Activated CD4-positive, alpha-beta T cell treated with anti-CD3 and anti-CD28 coated beads, Interleukin-2, Interleukin-4, amounts not matched to agents 100 ng/mL and 50 ng/mL, durations not matched to agents 16 hours and 8 hours (primary cell): ENCODE data around the gene LMO4.
A peak's percentile ranks its signal among the peaks of the same experiment; 100 is the strongest.

Source experiments
- DNase-seq: peaks from one replicate; pipeline ENCODE4 v3.0.0-alpha.2; 2020; ENCODE audit warnings: low spot score

Gene LMO4

GRCh38 chr1:87328272-87329050 is at the start of gene LMO4:
Gene LMO4 (plus strand): TSS chr1:87328880. CDS start chr1:87332016, 3,136 bp downstream.
- DNase-seq: peak; percentile 95

GRCh38 chr1:87279536-87279875 is 49.2 kb upstream of the LMO4 start:
- no peak for DNase-seq

GRCh38 chr1:87279966-87280535 is 48.6 kb upstream of the LMO4 start:
- DNase-seq: no peak

DNA sequence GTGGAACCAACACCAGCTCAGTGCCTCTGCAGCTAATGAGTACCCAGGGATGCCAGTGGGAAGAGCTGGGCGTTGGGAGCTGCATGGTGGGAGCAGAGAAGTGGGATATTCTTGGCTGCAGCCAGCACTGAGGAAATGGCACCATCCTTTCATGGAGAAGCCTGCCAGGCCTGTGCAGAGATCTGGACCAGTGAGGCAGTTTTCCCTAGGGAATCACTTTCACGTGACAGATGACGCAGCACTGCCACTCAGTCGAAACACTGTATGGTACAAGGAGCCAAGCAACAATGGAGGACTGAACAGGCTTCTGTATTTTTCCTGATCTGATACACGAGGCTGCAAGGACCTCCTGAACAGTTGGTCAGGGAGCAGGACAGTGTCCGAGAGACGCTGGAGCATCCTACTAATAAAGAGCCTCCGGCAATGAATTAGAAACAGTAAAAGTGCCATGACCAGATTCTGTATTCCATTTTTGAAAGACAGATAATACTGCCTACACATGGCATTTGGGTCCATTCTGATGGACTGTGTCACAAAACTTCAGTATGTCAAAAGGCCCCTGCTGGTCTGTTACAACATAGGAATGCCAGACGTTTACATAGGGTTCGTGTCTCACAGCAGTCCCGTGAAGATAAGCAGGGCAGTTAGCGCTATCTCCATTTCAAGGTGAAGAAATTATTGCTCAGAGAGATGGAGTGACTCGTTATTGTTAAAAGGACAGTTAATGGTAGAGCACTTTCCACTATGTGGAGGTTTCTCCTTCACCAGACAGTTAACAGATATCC is 44.0 kb upstream of the LMO4 start:
- no peak for DNase-seq

DNA sequence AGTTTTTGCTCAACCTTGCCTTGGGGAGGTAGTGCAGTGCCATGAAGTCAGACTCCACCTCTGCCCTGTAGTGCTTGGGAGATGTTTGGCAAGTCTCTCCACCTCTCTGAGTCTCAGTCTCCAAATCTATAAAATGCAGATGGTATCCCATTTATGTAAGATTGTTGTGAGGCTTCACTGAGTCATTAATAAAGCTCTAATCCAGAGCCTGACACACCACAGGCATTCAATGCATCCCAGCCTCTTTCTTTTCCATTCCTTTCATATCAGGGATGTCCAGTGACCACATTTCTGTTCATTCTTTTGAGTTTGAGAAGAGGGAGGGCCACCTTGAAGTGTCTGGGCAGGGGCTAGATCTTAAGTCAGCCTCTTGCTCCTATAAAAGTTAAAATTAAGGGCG is 37.6 kb upstream of the LMO4 start:
- DNase-seq: no peak

DNA sequence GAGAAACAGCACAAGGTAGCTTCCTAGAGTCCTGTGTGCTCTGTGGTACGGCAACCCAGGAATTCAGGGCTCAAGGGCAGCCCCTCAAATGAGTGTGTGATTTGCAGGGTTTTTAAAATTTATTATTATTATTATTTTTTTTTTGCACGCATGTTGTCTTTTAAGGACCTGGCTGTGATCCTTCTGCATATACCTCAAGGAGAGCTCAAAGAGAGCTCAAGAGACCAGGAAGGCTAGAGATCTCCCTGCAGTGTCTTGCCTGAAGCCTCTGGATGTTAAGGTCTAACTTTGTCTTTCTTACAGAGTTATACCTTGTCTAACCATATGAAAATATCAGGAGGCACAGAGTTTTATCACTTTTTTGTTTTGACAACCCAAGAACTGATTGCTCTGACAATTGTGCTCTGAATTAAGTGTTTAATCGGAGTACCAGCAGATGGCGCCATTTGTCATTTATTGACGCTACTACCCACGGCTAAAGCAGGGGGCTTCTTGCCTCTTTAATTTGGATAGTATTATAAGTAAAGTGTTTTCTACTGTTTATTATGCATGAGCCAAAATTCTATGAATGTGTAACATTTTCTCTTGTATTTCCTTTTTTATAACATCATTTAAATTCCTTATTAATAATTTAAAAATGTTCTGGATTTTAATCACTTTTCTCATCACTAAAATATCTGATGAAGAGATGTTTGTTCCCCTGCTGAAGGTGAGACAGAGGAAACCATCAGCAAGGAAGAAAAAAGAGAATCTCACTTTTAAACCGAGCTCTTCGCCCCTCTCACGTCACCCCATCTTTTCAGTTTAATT is 35.8 kb upstream of the LMO4 start:
- DNase-seq: peak; percentile 62

GRCh38 chr1:87294633-87295032 is 34.0 kb upstream of the LMO4 start:
- no peak for DNase-seq

- DNase-seq: no peak
Observed at GRCh38 chr1:87295445-87296110, 33.1 kb upstream of the LMO4 start.

DNA sequence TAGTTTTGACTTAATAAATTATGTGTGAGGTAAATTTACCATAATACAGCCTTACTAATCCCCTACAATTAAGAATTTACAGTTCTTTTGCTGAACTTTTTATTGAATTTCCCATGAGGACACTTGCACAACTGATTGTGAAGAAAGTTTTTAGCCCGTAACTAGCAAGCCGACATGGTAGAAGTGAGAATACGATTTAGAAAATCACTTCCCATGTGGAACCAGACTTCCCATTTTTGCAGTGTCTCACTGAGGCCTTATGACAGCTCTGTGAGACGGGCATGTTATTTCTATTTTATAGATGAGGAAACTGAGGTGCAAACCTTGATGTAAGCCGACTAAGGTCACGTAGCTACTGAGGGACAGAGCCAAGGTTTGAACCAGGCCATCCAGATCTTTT is 32.5 kb upstream of the LMO4 start:
- DNase-seq: no peak

- no peak for DNase-seq
Observed at GRCh38 chr1:87299661-87300060, 29.0 kb upstream of the LMO4 start.

GRCh38 chr1:87300628-87301027 is 28.1 kb upstream of the LMO4 start:
- no peak for DNase-seq

GRCh38 chr1:87305151-87305550 is 23.5 kb upstream of the LMO4 start:
- no peak for DNase-seq

GRCh38 chr1:87305762-87306161 is 22.9 kb upstream of the LMO4 start:
- DNase-seq: no peak

DNA sequence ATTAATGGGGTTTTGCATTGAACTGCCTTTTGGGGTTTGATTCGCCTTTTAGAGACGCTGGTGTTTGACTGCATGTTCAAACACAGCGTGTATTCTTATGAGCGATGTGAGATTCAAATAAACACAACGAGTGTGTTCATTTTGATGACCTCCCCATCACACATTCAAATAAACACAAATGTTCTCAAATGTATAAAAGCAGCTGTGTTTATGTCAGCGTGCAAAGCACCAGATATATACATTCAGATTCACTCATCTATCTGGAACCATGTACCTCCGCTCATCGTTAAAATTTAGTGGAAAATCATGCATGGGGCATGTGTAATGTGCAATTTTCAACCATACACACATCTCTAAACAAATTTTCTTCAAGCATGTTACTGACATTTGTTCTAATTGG is 21.4 kb upstream of the LMO4 start:
- no peak for DNase-seq

DNA sequence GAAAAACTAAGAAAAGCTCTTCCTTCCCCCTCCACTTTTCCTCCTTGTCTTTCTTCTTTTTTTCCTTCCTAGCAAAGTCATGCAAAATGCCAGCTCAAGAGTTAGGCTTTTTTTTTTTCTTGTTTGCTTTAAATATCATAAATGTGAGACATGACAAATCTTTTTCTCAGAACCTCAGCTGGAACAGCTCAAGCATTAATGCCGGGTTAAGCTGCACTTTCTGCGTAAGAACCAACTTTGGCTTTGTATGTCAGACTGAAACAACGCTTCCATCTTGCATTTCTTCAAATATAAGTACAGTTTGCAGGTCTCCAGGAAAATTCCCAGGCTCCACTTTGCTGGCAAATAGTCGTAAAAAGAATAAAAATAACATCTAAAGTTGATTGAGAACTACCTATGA is 20.7 kb upstream of the LMO4 start:
- no peak for DNase-seq

GRCh38 chr1:87314091-87314490 is 14.6 kb upstream of the LMO4 start:
- DNase-seq: no peak

- DNase-seq: peak; percentile 10
Observed at GRCh38 chr1:87318056-87318650, 10.5 kb upstream of the LMO4 start.

DNA sequence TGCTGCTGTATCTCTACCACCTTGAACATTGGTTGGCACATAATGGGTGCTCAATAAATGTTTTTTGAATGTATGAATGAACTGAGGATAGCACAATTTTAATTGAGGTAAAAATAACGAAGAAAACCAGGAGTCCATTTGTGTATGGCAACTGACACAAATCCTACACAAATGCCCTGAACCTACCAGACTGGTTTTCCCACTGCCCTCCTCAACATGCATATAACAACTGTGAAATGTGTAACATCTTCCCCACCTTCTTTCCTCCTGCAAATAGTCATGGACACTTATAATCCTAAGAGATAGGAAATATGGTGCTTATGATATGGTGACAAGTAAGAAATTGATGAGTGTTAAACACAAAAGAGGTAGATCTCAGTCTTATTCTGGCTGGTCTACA is 9.9 kb upstream of the LMO4 start:
- DNase-seq: no peak

DNA sequence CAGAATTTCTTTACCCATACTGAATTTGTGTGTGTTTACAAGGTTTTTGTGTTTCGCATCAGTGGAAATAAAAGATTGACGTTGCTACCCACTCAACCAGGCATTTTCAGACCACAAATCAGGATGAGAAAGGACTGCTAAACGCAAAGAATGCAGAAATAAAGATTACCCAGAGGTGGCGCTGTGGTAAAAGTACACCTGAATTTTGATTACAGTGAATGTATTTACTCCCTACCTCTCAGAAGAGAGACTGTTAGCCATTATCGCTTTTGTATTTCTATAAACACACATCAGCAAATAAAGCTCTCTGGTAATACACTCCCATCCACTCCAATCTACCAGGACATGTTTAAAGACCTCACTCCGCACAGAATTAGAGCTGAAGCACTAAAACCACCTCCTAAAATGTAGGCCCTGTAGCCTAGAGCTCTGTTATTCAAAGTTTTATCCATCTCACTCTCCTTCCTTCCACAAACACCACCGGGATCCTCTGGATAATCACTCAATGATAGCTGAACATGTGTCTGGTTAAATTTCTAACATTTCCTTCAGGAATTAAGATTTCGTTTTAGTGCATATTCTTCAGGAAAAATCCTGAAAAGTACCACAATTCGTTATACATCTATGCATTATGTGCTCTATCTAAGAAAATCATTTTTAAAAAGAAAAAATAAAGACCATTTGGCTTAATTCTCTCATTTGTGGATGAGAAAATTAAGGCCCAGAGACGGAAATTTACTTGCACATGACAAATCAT is 2.5 kb upstream of the LMO4 start:
- peak; percentile 68 for DNase-seq

DNA sequence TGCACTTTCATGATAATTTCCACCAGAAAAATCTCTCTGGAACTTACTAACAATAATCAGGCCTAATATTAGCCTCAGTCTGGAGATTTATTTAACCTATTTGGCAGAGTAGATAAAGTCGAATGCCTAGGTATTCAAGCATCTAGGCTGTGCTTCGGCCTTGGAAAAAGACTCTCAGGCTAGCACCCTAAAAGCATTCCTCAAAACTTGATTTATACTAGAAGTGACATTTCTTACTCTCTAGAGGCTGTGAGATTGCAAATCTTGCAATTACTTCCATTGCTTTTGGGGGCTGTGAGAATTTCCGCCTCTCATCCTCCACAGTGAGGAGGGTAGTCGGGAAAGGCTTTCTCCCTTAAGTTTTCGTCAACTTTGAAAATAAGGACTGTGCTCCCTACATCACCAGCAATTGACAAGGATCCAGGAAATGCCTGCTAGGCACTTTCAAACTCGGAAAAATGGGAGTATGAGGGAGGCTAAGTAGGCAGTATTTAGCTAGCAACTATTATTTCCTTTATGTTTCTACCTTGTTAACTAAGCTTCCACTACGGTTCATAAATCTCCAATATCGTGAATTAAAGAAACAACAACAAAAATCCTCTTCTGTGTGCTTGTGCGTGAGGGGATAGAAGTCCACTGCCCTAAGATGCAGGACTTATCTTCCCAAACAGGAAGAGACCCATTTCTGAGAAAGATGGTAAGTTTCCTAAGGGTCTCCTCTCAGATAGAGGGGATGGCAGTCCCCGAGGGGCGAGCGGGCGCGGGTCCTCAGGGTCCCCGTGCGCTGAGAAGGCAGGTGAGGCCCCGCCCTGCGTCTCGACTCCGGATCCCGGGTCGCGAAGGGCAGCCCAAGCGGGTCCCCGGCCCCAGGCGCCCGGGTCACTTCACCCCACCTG is 1.1 kb upstream of the LMO4 start:
- DNase-seq: no peak
